ENCODE results near the gene TMEM97. TPM values are rescaled to one million over a fixed set of nuclear protein-coding genes. Genes with fewer than 3 reads are reported as not detected.
A peak's percentile ranks its signal among the peaks of the same experiment; 100 is the strongest.

TMEM97 gene
- total RNA-seq, 1 donor from 2014 or later: 136 TPM

- Histone ChIP-seq H3K79me2 (ENCODE audit: low read depth) (peaks cover 36% of the 10 kb centered on the region), H2AFZ (replicated peaks) (no peak overlapping the region), H3K27ac (no peak overlapping the region), H3K9me3 (ENCODE audit: low read depth) (no peaks in the 10 kb centered on the region), H3K27me3 (no peaks in the 10 kb centered on the region), H3K4me1 (peaks cover 23% of the 10 kb centered on the region), H3K4me2 (peak overlapping the region; percentile 85), H4K20me1 (ENCODE audit: low read depth) (peaks cover 23% of the 10 kb centered on the region), H3F3A (ENCODE audit: low read depth) (peaks cover 4% of the 10 kb centered on the region), H3K4me3 (peak overlapping the region; percentile 80), H3K9ac (no peak overlapping the region), H3K36me3 (no peaks in the 10 kb centered on the region)
- peak overlapping the region; percentile 51 for H3K27ac Mint-ChIP-seq
- peak overlapping the region; percentile 97 for H3K4me3 Mint-ChIP-seq
- no peaks in the 10 kb centered on the region for H3K9me3 Mint-ChIP-seq
- no peaks in the 10 kb centered on the region for H3K27me3 Mint-ChIP-seq (ENCODE audit: insufficient read depth, low read depth)
- no peak for DNase-seq (ENCODE audit: low spot score)
- H3K4me1 Mint-ChIP-seq: peaks cover 38% of the 10 kb centered on the region
- H3K36me3 Mint-ChIP-seq: peaks cover 11% of the 10 kb centered on the region
- no peak for TF ChIP-seq EZH2 (IDR thresholded peaks at IDR 0.05)
- no peak for TF ChIP-seq CTCF (IDR thresholded peaks at IDR 0.05)
- TF ChIP-seq EZH2phosphoT487 (IDR thresholded peaks at IDR 0.05): no peak
Observed at GRCh38 chr17:28317099-28317965, 1.7 kb upstream of the TMEM97 start.

- H2AFZ ChIP-seq (replicated peaks): peak overlapping the region; percentile 48
- peak; percentile 64 for DNase-seq (ENCODE audit: low spot score)
- peak overlapping the region; percentile 51 for H3K27ac Mint-ChIP-seq
- H3K4me1 ChIP-seq: peaks cover 23% of the 10 kb centered on the region
- no peaks in the 10 kb centered on the region for H3K27me3 ChIP-seq
- no peaks in the 10 kb centered on the region for H3K9me3 Mint-ChIP-seq
- peaks cover 32% of the 10 kb centered on the region for H4K20me1 ChIP-seq (ENCODE audit: low read depth)
- no peaks in the 10 kb centered on the region for H3K36me3 ChIP-seq
- peaks cover 44% of the 10 kb centered on the region for H3K79me2 ChIP-seq (ENCODE audit: low read depth)
- no peaks in the 10 kb centered on the region for H3K9me3 ChIP-seq (ENCODE audit: low read depth)
- H3K4me1 Mint-ChIP-seq: peaks cover 45% of the 10 kb centered on the region
- H3F3A ChIP-seq (ENCODE audit: low read depth): peaks cover 4% of the 10 kb centered on the region
- peak overlapping the region; percentile 97 for H3K4me3 Mint-ChIP-seq
- H3K4me3 ChIP-seq: peak overlapping the region; percentile 80
- H3K36me3 Mint-ChIP-seq: peaks cover 11% of the 10 kb centered on the region
- no peaks in the 10 kb centered on the region for H3K27me3 Mint-ChIP-seq (ENCODE audit: insufficient read depth, low read depth)
- peak overlapping the region; percentile 34 for H3K27ac ChIP-seq
- TF ChIP-seq EZH2 (IDR thresholded peaks at IDR 0.05) (no peak), CTCF (IDR thresholded peaks at IDR 0.05) (no peak), EZH2phosphoT487 (IDR thresholded peaks at IDR 0.05) (no peak)
- peak overlapping the region; percentile 33 for H3K9ac ChIP-seq
- H3K4me2 ChIP-seq: peak overlapping the region; percentile 85
Observed at GRCh38 chr17:28317966-28318758, 838 bp upstream of the TMEM97 start.

GRCh38 chr17:28319598-28319935, 567 bp downstream of the TMEM97 start:
- H3F3A ChIP-seq (ENCODE audit: low read depth): peaks cover 4% of the 10 kb centered on the region
- no peak for DNase-seq (ENCODE audit: low spot score)
- no peaks in the 10 kb centered on the region for H3K9me3 ChIP-seq (ENCODE audit: low read depth)
- peaks cover 58% of the 10 kb centered on the region for H3K79me2 ChIP-seq (ENCODE audit: low read depth)
- H3K4me1 ChIP-seq: peaks cover 30% of the 10 kb centered on the region
- H3K9ac ChIP-seq: peak overlapping the region; percentile 76
- H3K27me3 ChIP-seq: no peaks in the 10 kb centered on the region
- H2AFZ ChIP-seq (replicated peaks): peak overlapping the region; percentile 62
- peaks cover 46% of the 10 kb centered on the region for H4K20me1 ChIP-seq (ENCODE audit: low read depth)
- Mint-ChIP-seq H3K27me3 (ENCODE audit: insufficient read depth, low read depth) (no peaks in the 10 kb centered on the region), H3K4me1 (peaks cover 46% of the 10 kb centered on the region), H3K27ac (peak overlapping the region; percentile 31), H3K4me3 (peak overlapping the region; percentile 97), H3K9me3 (no peaks in the 10 kb centered on the region), H3K36me3 (peaks cover 11% of the 10 kb centered on the region)
- TF ChIP-seq CTCF (IDR thresholded peaks at IDR 0.05) (no peak), EZH2 (IDR thresholded peaks at IDR 0.05) (no peak), EZH2phosphoT487 (IDR thresholded peaks at IDR 0.05) (no peak)
- H3K36me3 ChIP-seq: no peaks in the 10 kb centered on the region
- H3K4me2 ChIP-seq: peak overlapping the region; percentile 85
- H3K27ac ChIP-seq: peak overlapping the region; percentile 73
- H3K4me3 ChIP-seq: peak overlapping the region; percentile 80
